Measurements from ENCODE around the gene INPP5F. TPM values are rescaled to one million over a fixed set of nuclear protein-coding genes. Genes with fewer than 3 reads are reported as not detected.

INPP5F gene
- polyA plus RNA-seq, 1 of the 3 experiments (the other 2 are of a cell fraction): 7.8 TPM

DNA sequence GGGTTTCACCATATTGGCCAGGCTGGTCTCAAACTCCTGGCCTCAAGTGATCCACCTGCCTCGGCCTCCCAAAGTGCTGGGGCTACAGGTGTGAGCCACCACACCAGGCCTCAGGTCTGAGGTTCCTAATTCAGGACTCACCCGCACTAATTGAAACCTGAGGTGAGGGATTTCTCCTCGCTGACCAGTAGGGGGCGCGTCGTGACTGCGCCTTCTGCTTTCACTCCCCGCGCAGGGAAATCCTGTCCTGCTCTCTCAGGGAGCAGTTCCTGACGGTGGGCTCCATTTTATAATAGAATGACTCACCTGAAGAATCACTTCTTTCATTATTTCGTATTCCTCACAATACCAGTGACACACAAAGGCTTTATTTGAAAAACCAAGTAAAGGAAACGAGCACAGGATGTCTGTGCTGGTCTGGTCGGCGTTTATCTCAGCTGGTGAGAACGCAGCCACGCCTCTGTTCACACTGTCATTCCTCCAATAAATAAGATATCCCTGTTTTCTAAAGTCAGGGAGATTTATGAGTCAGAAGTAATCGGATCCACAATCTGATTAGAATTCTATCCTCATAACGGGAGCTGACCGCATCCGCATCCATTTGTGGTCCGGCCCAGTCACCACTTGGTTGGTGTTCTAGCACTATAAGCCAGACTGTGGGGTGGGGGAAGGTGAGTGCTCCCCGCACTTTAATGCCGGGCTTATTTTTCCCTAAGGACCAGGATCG is 39.2 kb upstream of the INPP5F start (continued):
- TF ChIP-seq REST (IDR thresholded peaks at IDR 0.05; ENCODE audit: low read depth, low read length) (0 out of 2 replicates have a peak, but pooled peaks have one; percentile 12), RXRA (IDR thresholded peaks at IDR 0.05; ENCODE audit: borderline replicate concordance, low read depth) (no peak), CTCF (IDR thresholded peaks at IDR 0.05) (peak; percentile 97), IRF3 (IDR thresholded peaks at IDR 0.05; ENCODE audit: low read depth, low read length) (no peak), GABPA (IDR thresholded peaks at IDR 0.05; ENCODE audit: low read depth) (no peak), FOXM1 (IDR thresholded peaks at IDR 0.05; ENCODE audit: low read depth) (0 out of 2 replicates have a peak, but pooled peaks have one; percentile 68), TAF1 (IDR thresholded peaks at IDR 0.05; ENCODE audit: borderline replicate concordance, low read depth, low read length) (no peak), GATA2 (CRISPR knock-in tag; IDR thresholded peaks at IDR 0.05) (no peak)

GRCh38 chr10:119687192-119688032 is 38.4 kb upstream of the INPP5F start:
- H3K4me1 ChIP-seq (ENCODE audit: control insufficient read depth in 1 of 2, insufficient read depth in 2 of 2, low read depth in 1 of 2, low read length in 1 of 2): peaks cover 0 to 10% of the 10 kb centered on the region in 2 experiments; a peak in 1 of 4 replicates
- peaks cover 14% of the 10 kb centered on the region for H3F3A ChIP-seq (replicated peaks; ENCODE audit: insufficient read depth)
- no peaks in the 10 kb centered on the region for H4K20me1 ChIP-seq (ENCODE audit: insufficient read depth)
- H2AFZ ChIP-seq (ENCODE audit: low read depth): peak overlapping the region; percentile 71
- no peaks in the 10 kb centered on the region for H3K9me3 ChIP-seq
- 84% methylated on average over 10 of the region's 10 CpGs for WGBS (ENCODE audit: low lambda C conversion rate)
- no peaks in the 10 kb centered on the region for H3K79me2 ChIP-seq (ENCODE audit: insufficient read depth)
- peak overlapping the region; percentile 12 to 87; a peak in 3 of 4 replicates for H3K27ac ChIP-seq (ENCODE audit: low read depth in 2 of 2, low read length in 1 of 2)
- peak overlapping the region; percentile 51 for H3K4me2 ChIP-seq
- DNase-seq: no peak
- no peaks in the 10 kb centered on the region for H3K36me3 ChIP-seq (replicated peaks in 1 of 2; ENCODE audit: control insufficient read depth in 1 of 2, insufficient read depth in 2 of 2, low read length in 1 of 2)
- H3K9me2 ChIP-seq: no peaks in the 10 kb centered on the region
- TF ChIP-seq, protein P1, sequence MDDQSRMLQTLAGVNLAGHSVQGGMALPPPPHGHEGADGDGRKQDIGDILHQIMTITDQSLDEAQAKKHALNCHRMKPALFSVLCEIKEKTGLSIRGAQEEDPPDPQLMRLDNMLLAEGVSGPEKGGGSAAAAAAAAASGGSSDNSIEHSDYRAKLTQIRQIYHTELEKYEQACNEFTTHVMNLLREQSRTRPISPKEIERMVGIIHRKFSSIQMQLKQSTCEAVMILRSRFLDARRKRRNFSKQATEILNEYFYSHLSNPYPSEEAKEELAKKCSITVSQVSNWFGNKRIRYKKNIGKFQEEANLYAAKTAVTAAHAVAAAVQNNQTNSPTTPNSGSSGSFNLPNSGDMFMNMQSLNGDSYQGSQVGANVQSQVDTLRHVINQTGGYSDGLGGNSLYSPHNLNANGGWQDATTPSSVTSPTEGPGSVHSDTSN (IDR thresholded peaks at IDR 0.05): 0 out of 2 replicates have a peak, but pooled peaks have one; percentile 16
- TF ChIP-seq REST (IDR thresholded peaks at IDR 0.05; ENCODE audit: low read depth, low read length): no peak
- peak overlapping the region in 1 of 2 experiments; percentile 36; a peak in 2 of 4 replicates for H3K4me3 ChIP-seq (ENCODE audit: low read depth in 2 of 2, low read length in 1 of 2)
- no peaks in the 10 kb centered on the region for H3K27me3 ChIP-seq (ENCODE audit: insufficient read depth)
- H3K9ac ChIP-seq: peak overlapping the region; percentile 54; the same call in 1 of the 2 replicates
- POLR2A ChIA-PET: interaction anchor here (1.2 kb wide), 1 partner anchor 184 kb away, joined by 4 read pairs; no protein-coding TSS in a partner anchor
- CTCF ChIA-PET: interaction anchor here (0.6 to 5.6 kb wide), 56 partner anchors 8 to 1048 kb away, joined by 3 to 46 read pairs (median 4); partner anchors contain the start of genes BAG3 and MCMBP

Data from SK-N-SH (cell line).